ENCODE data around the gene ENO2.
"Not testable (repeated sequence)": the region's sequence is repeated elsewhere in the genome, so short reads cannot be mapped to it uniquely, and the experiment has no call there.

The ENO2 gene

GRCh38 chr12:6914246-6914946 is at the start of gene ENO2:
TSS of gene ENO2 (plus strand) at chr12:6914580. CDS start at chr12:6915833, 1,253 bp downstream.
- peak within 1 kb of the TSS; percentile 48 to 81 (median 62) for H3K4me3 ChIP-seq
- peak within 1 kb of the TSS in 19 of 21 experiments; percentile 18 to 91 (median 76) for H3K27ac ChIP-seq

GRCh38 chr12:6865307-6865706 is 49.1 kb upstream of the ENO2 start:
- not testable (repeated sequence) for H3K27ac ChIP-seq, H3K4me3 ChIP-seq

GRCh38 chr12:6866163-6866919 is 48.0 kb upstream of the ENO2 start:
- H3K27ac ChIP-seq, result peak overlapping the region in 19 of 21 experiments; percentile 89 to 100 (median 98)

DNA sequence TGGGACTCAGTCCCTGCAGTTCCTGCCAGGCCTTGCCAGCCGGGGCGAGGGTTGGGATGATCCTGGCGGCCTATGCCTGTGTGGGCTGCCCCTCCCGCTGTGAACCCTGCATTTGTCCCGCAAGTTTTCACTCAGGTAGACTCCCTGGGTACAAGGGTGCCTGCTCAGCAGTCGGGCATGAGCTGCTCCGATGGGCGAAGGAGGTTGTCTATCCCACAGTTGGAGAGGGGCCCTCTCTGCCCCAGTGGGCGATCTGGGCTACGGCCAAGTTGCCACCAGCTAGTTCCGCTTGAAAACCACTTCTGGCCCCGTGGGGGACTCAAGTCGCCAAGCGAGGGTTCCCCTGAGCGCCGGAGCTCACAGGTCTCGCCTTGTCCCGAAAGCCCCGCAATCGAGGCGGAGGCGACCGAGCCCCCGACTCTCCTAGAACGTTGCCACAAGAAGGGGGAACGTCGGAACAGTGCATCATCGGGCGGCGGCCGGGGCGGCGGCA is 47.4 kb upstream of the ENO2 start:
- H3K27ac ChIP-seq, result peak overlapping the region in 20 of 21 experiments; percentile 89 to 100 (median 98)
- peak overlapping the region; percentile 88 to 100 (median 97) for H3K4me3 ChIP-seq

More at GRCh38 chr12:6866163-6866919, 48.0 kb upstream of the ENO2 start:
- H3K4me3 ChIP-seq, result peak overlapping the region in 5 of 7 experiments; percentile 88 to 98 (median 92)

DNA sequence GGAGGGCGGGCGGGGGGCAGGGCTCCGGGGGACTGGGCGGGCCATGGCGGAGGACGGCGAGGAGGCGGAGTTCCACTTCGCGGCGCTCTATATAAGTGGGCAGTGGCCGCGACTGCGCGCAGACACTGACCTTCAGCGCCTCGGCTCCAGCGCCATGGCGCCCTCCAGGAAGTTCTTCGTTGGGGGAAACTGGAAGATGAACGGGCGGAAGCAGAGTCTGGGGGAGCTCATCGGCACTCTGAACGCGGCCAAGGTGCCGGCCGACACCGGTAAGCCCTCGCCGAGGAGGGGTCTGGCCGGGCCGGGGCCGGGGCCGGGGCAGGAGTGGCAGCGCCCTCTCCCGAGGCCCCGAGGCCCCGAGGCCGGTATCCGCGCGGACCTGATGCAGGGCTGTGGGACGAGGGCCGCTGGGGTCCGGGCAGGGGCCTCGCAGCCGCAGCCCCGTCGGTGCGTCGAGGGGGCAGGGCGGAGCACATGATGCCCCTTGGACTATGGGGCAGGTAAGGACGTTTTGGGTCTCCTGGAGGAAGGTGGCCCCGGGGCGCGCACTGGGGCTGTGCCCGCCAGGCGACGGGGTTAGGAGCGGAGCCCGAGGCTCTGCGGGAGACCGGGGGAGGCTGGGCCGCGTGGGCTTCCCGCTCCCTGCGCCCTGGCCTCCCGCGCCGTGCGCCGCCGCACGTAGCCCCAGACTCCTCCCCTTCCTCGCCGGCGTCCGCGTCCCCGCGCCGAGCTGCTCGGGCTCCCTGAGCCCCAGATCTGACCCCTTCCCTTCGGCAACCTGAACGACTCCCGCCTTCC is 46.8 kb upstream of the ENO2 start, which contains the start of gene TPI1:
TSS of gene TPI1 (plus strand) at position 119 of the 798 bp plus-strand sequence. CDS start at position 155, 36 bp downstream.
- H3K4me3 ChIP-seq, result peak within 1 kb of the TSS; percentile 88 to 100 (median 97)
- H3K27ac ChIP-seq, result peak within 1 kb of the TSS; percentile 87 to 100 (median 98)

DNA sequence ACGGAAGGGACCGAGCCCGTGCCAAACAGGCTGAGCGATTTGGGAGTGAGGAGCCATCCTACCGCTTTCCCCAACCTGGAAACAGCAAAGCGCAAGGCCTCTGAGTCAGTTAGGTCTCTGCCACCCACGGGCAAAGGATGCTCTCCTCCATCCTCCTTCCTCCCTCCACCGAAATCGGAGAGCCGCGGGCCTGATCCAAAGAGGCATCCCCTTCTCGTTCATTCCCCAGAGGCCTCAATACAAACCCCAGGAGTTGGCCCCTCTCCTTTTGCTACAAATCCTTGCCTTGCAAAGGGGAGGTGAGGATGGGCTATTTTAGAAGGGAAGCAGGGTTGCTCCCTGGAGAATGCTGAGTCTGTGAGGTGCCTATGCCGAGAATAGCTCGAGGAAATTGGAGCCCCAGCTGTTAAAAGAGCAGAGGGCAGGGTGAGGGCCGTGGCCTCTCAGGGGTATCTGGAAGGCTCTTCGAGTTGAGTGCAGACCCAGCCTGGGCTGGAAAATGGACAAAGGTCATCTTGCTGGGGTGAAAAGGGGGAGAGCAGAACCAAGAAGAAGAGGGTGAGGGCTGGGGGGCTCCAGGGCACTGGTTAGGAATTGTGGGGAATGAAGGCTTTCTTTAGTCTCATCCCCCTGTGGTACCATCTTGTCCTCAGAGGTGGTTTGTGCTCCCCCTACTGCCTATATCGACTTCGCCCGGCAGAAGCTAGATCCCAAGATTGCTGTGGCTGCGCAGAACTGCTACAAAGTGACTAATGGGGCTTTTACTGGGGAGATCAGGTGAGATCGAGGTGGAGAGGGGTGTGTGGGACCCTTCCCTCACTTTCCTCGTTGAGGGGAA is 46.0 kb upstream of the ENO2 start:
- Histone ChIP-seq H3K4me3 (peak overlapping the region; percentile 88 to 100 (median 97)), H3K27ac (peak overlapping the region in 20 of 21 experiments; percentile 89 to 100 (median 98))

GRCh38 chr12:6869049-6870021 is 45.0 kb upstream of the ENO2 start:
- peak overlapping the region; percentile 88 to 100 (median 97) for H3K4me3 ChIP-seq
- H3K27ac ChIP-seq, result peak overlapping the region in 9 of 21 experiments; percentile 96 to 100 (median 98)

- H3K4me3 ChIP-seq, result not testable (repeated sequence)
- H3K27ac ChIP-seq, result peak overlapping the region in 2 of 21 experiments; percentile 5 to 98
Measured at GRCh38 chr12:6870304-6870703, 44.1 kb upstream of the ENO2 start.

- H3K4me3 ChIP-seq, result peak overlapping the region in 5 of 7 experiments; percentile 57 to 85 (median 66)
- H3K27ac ChIP-seq, result peak overlapping the region in 15 of 21 experiments; percentile 6 to 95 (median 88)
Measured at GRCh38 chr12:6871052-6871957, 43.1 kb upstream of the ENO2 start.

GRCh38 chr12:6872073-6873048 is 42.0 kb upstream of the ENO2 start:
- peak overlapping the region; percentile 57 to 85 (median 66) for H3K4me3 ChIP-seq
- H3K27ac ChIP-seq, result peak overlapping the region in 20 of 21 experiments; percentile 40 to 95 (median 86)

DNA sequence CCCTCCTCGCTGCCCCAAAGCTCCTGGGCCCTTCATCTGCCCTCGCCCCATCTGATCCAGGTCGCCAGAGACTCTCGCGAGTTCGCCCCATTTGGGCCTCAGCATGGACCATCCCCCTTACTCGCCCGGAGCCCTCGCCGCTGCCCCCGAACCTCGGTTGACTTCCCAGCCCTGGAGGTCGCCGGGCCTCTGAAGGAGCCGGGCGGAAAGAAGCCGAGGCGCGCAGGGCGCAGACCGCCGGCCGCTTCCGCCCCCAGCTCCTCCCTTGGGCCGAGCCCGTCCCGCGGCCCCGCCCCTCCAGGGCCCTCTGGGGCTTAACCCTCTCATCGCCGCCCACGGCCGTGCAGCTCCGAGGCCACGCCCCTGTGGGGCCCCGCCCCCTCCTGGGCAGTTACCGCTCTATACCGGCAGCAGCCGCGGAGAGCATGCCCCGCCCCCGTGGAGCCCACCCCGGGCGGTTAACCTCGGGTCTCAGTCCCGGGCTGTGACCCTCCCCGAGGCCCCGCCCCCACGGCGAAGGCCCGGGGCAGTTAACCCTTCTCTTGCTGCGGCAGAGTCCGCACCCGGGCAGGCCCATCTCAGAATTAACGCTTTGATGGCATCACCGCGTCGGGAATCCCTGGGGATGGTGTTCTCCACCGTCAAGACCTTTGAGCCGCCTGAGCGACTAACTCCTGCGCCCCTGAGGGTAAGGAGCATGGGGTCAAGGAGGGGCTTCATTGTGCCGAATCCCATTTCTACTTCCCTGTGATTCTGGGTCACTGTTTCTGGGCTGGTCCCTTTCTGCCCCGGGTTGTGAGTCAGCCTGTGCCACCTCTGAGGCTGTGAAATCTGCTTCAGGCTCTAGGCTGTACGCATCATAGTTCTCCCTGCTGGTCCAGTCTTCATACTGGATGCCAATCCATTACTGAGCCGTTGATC is 41.0 kb upstream of the ENO2 start, which contains the start of gene SPSB2:
TSS of gene SPSB2 (minus strand) at position 210 of the 921 bp plus-strand sequence. CDS start 402 bp downstream, outside the sequence.
- H3K27ac ChIP-seq, result peak within 1 kb of the TSS; percentile 8 to 95 (median 86)
- H3K4me3 ChIP-seq, result peak within 1 kb of the TSS; percentile 57 to 85 (median 66)

DNA sequence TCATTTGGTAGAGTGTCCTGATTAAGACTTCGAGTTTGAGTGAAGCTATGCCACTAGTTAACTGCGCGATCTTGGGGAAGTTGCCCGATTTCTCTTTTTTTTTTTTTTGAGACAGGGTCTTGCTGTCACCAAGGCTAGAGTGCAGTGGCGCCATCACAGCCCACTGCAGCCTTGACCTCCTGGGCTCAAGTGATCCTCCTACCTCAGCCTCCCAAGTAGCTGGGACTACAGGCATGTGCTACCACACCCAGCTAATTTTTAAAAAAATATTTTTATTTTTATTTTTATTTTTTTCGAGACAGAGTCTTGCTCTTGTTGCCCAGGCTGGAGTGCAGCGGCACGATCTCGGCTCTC is 40.4 kb upstream of the ENO2 start:
- H3K27ac ChIP-seq, result peak overlapping the region in 19 of 21 experiments; percentile 40 to 95 (median 87)

DNA sequence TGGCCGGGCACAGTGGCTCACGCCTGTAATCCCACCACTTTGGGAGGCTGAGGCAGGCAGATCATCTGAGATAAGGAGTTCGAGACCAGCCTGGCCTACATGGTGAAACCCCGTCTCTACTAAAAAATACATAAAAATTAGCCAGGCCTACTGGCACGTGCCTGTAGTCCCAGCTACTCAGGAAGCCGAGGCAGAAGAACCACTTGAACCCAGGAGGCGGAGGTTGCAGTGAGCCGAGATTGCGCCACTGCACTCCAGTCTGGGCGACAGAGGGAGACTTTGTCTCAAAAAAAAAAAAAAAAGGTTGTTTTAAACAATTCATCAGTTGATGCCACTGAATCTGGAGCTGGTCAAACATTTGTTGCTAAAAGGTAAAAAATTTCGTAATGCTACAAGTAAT is 34.6 kb upstream of the ENO2 start:
- not testable (repeated sequence) for H3K4me3 ChIP-seq, H3K27ac ChIP-seq

More for the DNA sequence above, 40.4 kb upstream of the ENO2 start:
- H3K4me3 ChIP-seq, result peak overlapping the region; percentile 57 to 85 (median 66)

DNA sequence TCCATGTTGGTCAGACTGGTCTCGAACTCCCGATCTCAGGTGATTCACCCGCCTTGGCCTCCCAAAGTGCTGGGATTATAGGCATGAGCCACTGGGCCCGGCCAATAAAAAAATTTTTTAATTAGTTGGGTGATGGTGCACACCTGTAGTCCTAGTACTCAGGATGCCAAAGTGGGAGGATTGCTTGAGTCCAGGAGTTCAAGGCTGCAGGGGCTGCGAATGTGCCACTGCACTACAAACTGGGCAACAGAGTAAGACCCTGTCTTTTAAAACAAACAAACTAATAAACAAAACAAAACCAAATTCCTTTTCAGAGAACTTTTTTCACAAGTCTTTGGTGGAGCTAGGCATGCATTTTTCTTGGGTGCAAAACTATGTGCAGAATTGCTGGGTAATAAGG is 31.1 kb upstream of the ENO2 start:
- Histone ChIP-seq H3K27ac (no peak overlapping the region), H3K4me3 (no peak overlapping the region)
